Large intestine (tissue), 3 donors: ENCODE results near the gene PNN. TPM values are rescaled to one million over a fixed set of nuclear protein-coding genes. Genes with fewer than 3 reads are reported as not detected.
A peak's percentile ranks its signal among the peaks of the same experiment; 100 is the strongest.
"Not testable (repeated sequence)": the region's sequence is repeated elsewhere in the genome, so short reads cannot be mapped to it uniquely, and the experiment has no call there.

ENCODE experiments used
- DNase-seq, 2 donors: peaks; one replicate each; pipeline versions ENCODE4 v3.0.0 to v3.0.0-alpha.2; 2013
- H3K27ac ChIP-seq: one replicate; pipeline ENCODE4 v1.5.1; 2013; ENCODE audit warnings: low read length
- H3K27me3 ChIP-seq: 2 replicates; pipeline ENCODE4 v1.6.1; 2013; ENCODE audit warnings: low read length; ENCODE audit not compliant: control insufficient read depth, insufficient read depth
- H3K36me3 ChIP-seq: 2 replicates; pipeline ENCODE4 v1.6.1; 2013; ENCODE audit warnings: low read length; ENCODE audit not compliant: control insufficient read depth, insufficient read depth
- H3K4me1 ChIP-seq: one replicate; pipeline ENCODE4 v1.6.1; 2013; ENCODE audit warnings: low read length; ENCODE audit not compliant: control insufficient read depth, insufficient read depth
- H3K4me3 ChIP-seq: one replicate; pipeline ENCODE4 v1.5.1; 2013; ENCODE audit warnings: low read length
- H3K9me3 ChIP-seq: one replicate; pipeline ENCODE4 v1.6.1; 2013; ENCODE audit warnings: mild to moderate bottlenecking, low read depth, low read length, moderate library complexity; ENCODE audit not compliant: control insufficient read depth
- WGBS: methylation state at CpG from one replicate; pipeline ENCODE4 v1.1.5; 2013; ENCODE audit warnings: low lambda C conversion rate; ENCODE audit not compliant: insufficient coverage; 5-methylcytosine and 5-hydroxymethylcytosine counted together
- polyA plus RNA-seq: library from polyadenylated mRNA; unstranded; fragments of 120-200 nt; gene quantifications from one replicate; pipeline ENCODE4 v1.2.1, GENCODE V29; 2013

PNN gene
- polyA plus RNA-seq, 1 donor, result 155 TPM

DNA sequence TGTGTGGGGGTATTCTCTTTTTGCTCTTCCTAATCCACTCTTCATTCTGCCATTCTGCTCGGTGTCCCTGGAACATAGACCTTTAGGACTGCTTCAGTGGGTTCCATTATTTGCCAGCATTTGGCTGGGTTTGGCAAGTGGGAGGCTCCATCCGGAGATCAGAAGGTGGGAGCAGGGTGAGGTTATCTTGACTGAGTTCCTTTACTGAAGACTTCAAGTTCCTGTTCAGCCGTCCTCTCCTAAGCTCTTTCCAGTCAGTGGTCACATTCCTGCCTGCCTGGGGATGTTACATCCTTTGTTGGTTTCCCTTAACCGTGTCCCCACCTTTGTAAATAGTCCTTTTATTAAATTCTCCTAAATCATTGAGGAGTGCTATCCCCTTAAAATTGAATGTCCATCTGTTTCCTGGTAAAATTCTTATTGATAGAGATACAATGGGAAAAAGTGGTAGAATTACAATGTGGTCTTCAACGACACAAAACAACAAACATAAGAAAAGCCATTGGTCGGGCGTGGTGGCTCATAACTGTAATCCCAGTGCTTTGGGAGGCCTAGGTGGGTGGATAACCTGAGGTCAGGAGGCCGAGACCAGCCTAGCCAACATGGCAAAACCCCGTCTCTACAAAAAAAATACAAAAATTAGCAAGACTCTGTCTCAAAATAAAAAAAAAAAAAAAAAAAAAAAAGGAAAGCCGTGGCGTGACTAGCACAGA is 53.6 kb downstream of the PNN start:
- 62% methylated on average over 2 of the region's 11 CpGs for WGBS
- H3K4me3 ChIP-seq, result no peak overlapping the region
- DNase-seq, result no peak
- H3K27ac ChIP-seq, result peak overlapping the region; percentile 82
- peaks cover 17% of the 10 kb centered on the region for H3K4me1 ChIP-seq
- no peaks in the 10 kb centered on the region for H3K27me3 ChIP-seq
- no peaks in the 10 kb centered on the region for H3K9me3 ChIP-seq
- H3K36me3 ChIP-seq, result no peaks in the 10 kb centered on the region

DNA sequence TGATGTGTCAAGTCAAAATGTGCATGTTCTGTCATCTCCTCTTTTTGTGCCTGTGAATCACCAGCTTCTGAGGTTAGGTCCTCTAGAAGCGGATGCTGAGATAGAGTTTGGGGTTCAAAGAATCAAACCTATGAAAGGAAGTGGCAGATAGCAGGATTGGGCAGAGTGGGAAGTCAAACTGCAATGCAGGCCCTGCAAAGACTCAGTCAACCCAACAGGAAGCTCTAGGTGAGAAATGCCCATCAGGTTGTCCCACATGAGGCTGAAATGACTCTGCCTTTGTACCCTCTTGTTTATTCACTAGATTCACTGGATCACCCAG is 54.1 kb downstream of the PNN start:
- H3K9me3 ChIP-seq, result no peaks in the 10 kb centered on the region
- no peak overlapping the region for H3K27ac ChIP-seq
- H3K27me3 ChIP-seq, result no peaks in the 10 kb centered on the region
- no peak overlapping the region for H3K4me3 ChIP-seq
- peaks cover 17% of the 10 kb centered on the region for H3K4me1 ChIP-seq
- no peaks in the 10 kb centered on the region for H3K36me3 ChIP-seq
- 100% methylated on average over 1 of the region's 1 CpG for WGBS
- no peak for DNase-seq

DNA sequence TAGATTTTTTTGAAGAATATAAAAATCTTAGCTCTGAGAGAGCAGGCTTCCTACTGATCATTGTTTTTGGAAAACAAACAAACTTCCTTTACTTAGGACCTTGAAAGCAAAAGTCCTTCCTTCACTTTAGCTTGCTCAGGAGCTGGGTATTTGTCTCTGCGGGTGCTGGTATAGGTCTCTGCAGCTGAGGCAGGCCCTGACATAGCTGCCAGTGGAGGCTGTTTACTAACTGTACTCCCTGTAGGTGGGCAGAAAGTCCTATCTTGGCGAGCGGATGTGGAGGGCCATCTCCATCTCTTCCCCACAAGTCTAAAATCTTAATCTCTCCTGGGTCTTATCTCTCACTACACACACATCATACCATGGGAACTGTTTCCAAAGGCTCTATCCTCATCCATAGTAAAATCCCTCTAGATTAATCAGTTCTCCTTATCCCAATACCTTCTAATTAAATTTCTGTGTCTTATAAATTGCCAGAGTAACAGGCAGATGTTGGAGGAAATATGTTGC is 54.6 kb downstream of the PNN start:
- Histone ChIP-seq H3K27me3 (no peaks in the 10 kb centered on the region), H3K4me3 (no peak overlapping the region), H3K4me1 (peaks cover 17% of the 10 kb centered on the region), H3K27ac (no peak overlapping the region), H3K9me3 (no peaks in the 10 kb centered on the region), H3K36me3 (no peaks in the 10 kb centered on the region)
- no CpG with 5 or more reads among the region's 3 CpGs for WGBS
- no peak for DNase-seq

DNA sequence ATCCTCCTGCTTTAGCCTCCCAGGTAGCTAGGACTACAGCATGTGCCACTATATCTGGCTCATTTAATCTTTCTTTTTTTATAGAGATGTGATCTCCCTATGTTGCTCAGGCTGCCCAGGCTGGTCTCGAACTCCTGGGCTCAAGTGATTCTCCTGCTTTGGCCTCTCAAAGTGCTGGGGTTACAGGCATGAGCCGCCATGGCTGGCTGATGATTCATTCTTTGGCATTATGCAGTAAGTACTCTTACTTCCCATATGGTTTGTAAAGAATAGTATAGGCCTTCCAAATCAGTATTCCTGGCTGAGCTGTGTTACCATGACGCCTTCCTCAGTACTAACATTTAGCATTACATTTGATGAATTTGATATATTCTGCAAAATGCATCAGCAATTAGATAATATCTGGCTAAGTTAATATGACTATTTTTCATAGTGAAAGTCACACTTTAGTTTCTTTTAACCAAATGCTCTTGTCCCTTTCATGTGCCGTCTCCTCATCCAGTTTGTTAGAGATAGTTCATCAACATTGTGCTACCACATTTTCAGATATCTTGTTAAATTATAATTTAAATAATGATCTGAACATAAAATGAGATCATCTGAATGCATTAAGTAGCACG is 55.5 kb downstream of the PNN start:
- H3K4me1 ChIP-seq, result peaks cover 17% of the 10 kb centered on the region
- no peak overlapping the region for H3K4me3 ChIP-seq
- no peaks in the 10 kb centered on the region for H3K36me3 ChIP-seq
- no peaks in the 10 kb centered on the region for H3K27me3 ChIP-seq
- WGBS, result 57% methylated on average over 1 of the region's 5 CpGs
- H3K9me3 ChIP-seq, result no peaks in the 10 kb centered on the region
- no peak overlapping the region for H3K27ac ChIP-seq
- DNase-seq, result no peak

- Histone ChIP-seq H3K4me1 (peaks cover 17% of the 10 kb centered on the region), H3K27ac (peak overlapping the region; percentile 3)
- DNase-seq, result peak in 1 of 2 donors; percentile 52
- H3K27me3 ChIP-seq, H3K4me3 ChIP-seq, H3K9me3 ChIP-seq, H3K36me3 ChIP-seq: not testable (repeated sequence)
- WGBS, result 100% methylated on average over 3 of the region's 11 CpGs
Measured at GRCh38 chr14:39231751-39232553, 56.9 kb downstream of the PNN start.

Other genes with a start within 250 kb of the PNN start
- gene SEC23A, start 72.0 kb upstream of the PNN start, polyA plus RNA-seq, result 92.8 TPM
- gene GEMIN2, start 60.9 kb upstream of the PNN start, polyA plus RNA-seq, result 12.7 TPM
- gene TRAPPC6B, start 4.9 kb upstream of the PNN start, polyA plus RNA-seq, result 23.1 TPM
- gene MIA2, start 58.7 kb downstream of the PNN start, polyA plus RNA-seq, result 231 TPM